Upper lobe of right lung (tissue), 1 donor: Measurements from ENCODE around the gene KRTAP10-10. TPM values are rescaled to one million over a fixed set of nuclear protein-coding genes. Genes with fewer than 3 reads are reported as not detected.

ENCODE experiments used
- ATAC-seq: fragments of 200-7000 bp; cut with Tn5 transposase; one replicate; pipeline ENCODE4 v1.9.1; 2020; ENCODE audit warnings: mild to moderate bottlenecking, moderate library complexity
- DNase-seq: peaks from one replicate; pipeline ENCODE4 v3.0.0-alpha.2; 2020
- H3K27ac ChIP-seq: fragments of 200-600 bp; one replicate; pipeline ENCODE4 v1.8.0; 2022
- H3K27me3 ChIP-seq: fragments of 200-600 bp; one replicate; pipeline ENCODE4 v1.8.0; 2022; ENCODE audit warnings: mild to moderate bottlenecking
- H3K36me3 ChIP-seq: fragments of 200-600 bp; one replicate; pipeline ENCODE4 v1.8.0; 2022
- H3K4me1 ChIP-seq: fragments of 200-600 bp; one replicate; pipeline ENCODE4 v1.8.0; 2022
- H3K4me3 ChIP-seq: fragments of 200-600 bp; one replicate; pipeline ENCODE4 v1.8.0; 2022; ENCODE audit warnings: mild to moderate bottlenecking
- H3K9me3 ChIP-seq: fragments of 200-600 bp; one replicate; pipeline ENCODE4 v1.8.0; 2022
- CTCF ChIP-seq: fragments of 200-600 bp; IDR thresholded peaks from one replicate; pipeline ENCODE4 v1.8.0; 2022; ENCODE audit warnings: antibody characterized with exemption
- intact Hi-C: fragments of 100-400 bp; cut with DNase I; formaldehyde crosslinking; loops from one replicate; pipeline ENCODE4 v1.11.0; 2022
- total RNA-seq: library from RNA; stranded (reverse); fragmentation: NEBNext Ultra II Directional; extraction: Animal tissue kit (Norgen Biotek cat#: 25700); gene quantifications from one replicate; pipeline ENCODE4 v1.2.1, GENCODE V29; 2021
- donor health status: DM: no; HTN: yes; CAD: no; lungs with severe emphysema.

The KRTAP10-10 gene
- total RNA-seq, 1 donor from 2014 or later: not detected

- TF ChIP-seq CTCF: no peak
- no peaks in the 10 kb centered on the region for H3K27me3 ChIP-seq
- no peaks in the 10 kb centered on the region for H3K4me1 ChIP-seq
- H3K36me3 ChIP-seq: no peaks in the 10 kb centered on the region
- no peak for DNase-seq
- intact Hi-C loops: no loop called here
- peaks cover under 1% of the 10 kb centered on the region for H3K9me3 ChIP-seq
- H3K27ac ChIP-seq: no peak overlapping the region
- H3K4me3 ChIP-seq: no peak overlapping the region
- no peak for ATAC-seq
Measured at GRCh38 chr21:44615466-44615865, 21.7 kb upstream of the KRTAP10-10 start.

GRCh38 chr21:44615911-44616590 is 21.1 kb upstream of the KRTAP10-10 start:
- intact Hi-C loops: no loop called here
- Histone ChIP-seq H3K4me3 (no peak overlapping the region), H3K4me1 (no peaks in the 10 kb centered on the region), H3K27me3 (no peaks in the 10 kb centered on the region), H3K9me3 (no peaks in the 10 kb centered on the region), H3K36me3 (no peaks in the 10 kb centered on the region), H3K27ac (no peak overlapping the region)
- peak; percentile 54 for DNase-seq
- no peak for TF ChIP-seq CTCF
- no peak for ATAC-seq

- Histone ChIP-seq H3K36me3 (no peaks in the 10 kb centered on the region), H3K27ac (no peak overlapping the region), H3K4me3 (no peak overlapping the region), H3K9me3 (no peaks in the 10 kb centered on the region), H3K27me3 (no peaks in the 10 kb centered on the region), H3K4me1 (no peaks in the 10 kb centered on the region)
- DNase-seq (no peak), ATAC-seq (no peak)
- TF ChIP-seq CTCF: no peak
- intact Hi-C loops: no loop called here
Measured at GRCh38 chr21:44616591-44616926, 20.6 kb upstream of the KRTAP10-10 start.

GRCh38 chr21:44617071-44617501 is 20.1 kb upstream of the KRTAP10-10 start:
- Histone ChIP-seq H3K9me3 (no peaks in the 10 kb centered on the region), H3K27ac (no peak overlapping the region), H3K36me3 (no peaks in the 10 kb centered on the region), H3K4me1 (no peaks in the 10 kb centered on the region), H3K27me3 (no peaks in the 10 kb centered on the region), H3K4me3 (no peak overlapping the region)
- no peak for TF ChIP-seq CTCF
- ATAC-seq (no peak), DNase-seq (peak; percentile 51)
- intact Hi-C loops: no loop called here

GRCh38 chr21:44618504-44618903 is 18.7 kb upstream of the KRTAP10-10 start:
- intact Hi-C loops: no loop called here
- Histone ChIP-seq H3K27me3 (no peaks in the 10 kb centered on the region), H3K9me3 (peaks cover 5% of the 10 kb centered on the region), H3K27ac (no peak overlapping the region), H3K4me3 (no peak overlapping the region), H3K36me3 (no peaks in the 10 kb centered on the region), H3K4me1 (no peaks in the 10 kb centered on the region)
- TF ChIP-seq CTCF: peak; percentile 23
- peak; percentile 64 for DNase-seq
- peak; percentile 79 for ATAC-seq

- no peaks in the 10 kb centered on the region for H3K4me1 ChIP-seq
- no peaks in the 10 kb centered on the region for H3K36me3 ChIP-seq
- peaks cover 9% of the 10 kb centered on the region for H3K9me3 ChIP-seq
- intact Hi-C loops: no loop called here
- ATAC-seq (peak; percentile 44), DNase-seq (no peak)
- no peak overlapping the region for H3K4me3 ChIP-seq
- H3K27me3 ChIP-seq: no peaks in the 10 kb centered on the region
- H3K27ac ChIP-seq: peak overlapping the region; percentile 39
- no peak for TF ChIP-seq CTCF
Measured at GRCh38 chr21:44618909-44619308, 18.2 kb upstream of the KRTAP10-10 start.
